H1 (cell line): ENCODE data around the gene NKAIN2. TPM values are rescaled to one million over a fixed set of nuclear protein-coding genes. Genes with fewer than 3 reads are reported as not detected.

ENCODE experiments used
- CTCF ChIA-PET: fragments of 300-600 bp; sonication (Branson Sonifier 250); formaldehyde crosslinking; loops from one replicate; lab custom pipeline; 2021; ENCODE audit not compliant: partially characterized antibody; lab: Charles Lee
- POLR2A ChIA-PET: fragments of 300-600 bp; sonication (Branson Sonifier 250); formaldehyde crosslinking; loops from one replicate; lab custom pipeline; 2021; ENCODE audit warnings: inconsistent platforms; ENCODE audit not compliant: partially characterized antibody; lab: Charles Lee
- DNase-seq, 2 experiments: peaks; one replicate each; pipeline versions ENCODE4 v3.0.0 to v3.0.0-alpha.2; 2010 to 2022; ENCODE audit warnings: low spot score in 2 of 2, low read depth in 1 of 2, mixed read lengths in 1 of 2
- FAIRE-seq: peaks from 2 replicates; lab custom pipeline; 2011; peaks lifted over from hg19 to GRCh38; lab: Jason Lieb, UNC
- H2AFZ ChIP-seq: 2 replicates; pipeline ENCODE4 v1.8.1; 2012; ENCODE audit warnings: low read length, inconsistent platforms
- H2AK5ac ChIP-seq: 2 replicates; pipeline ENCODE4 v1.6.1; 2013; ENCODE audit warnings: low read depth, low read length
- H2BK120ac ChIP-seq: replicated peaks from 2 replicates; pipeline ENCODE3; 2013; ENCODE audit warnings: low read depth, low read length, inconsistent platforms
- H2BK12ac ChIP-seq: 2 replicates; pipeline ENCODE4 v1.6.1; 2013; ENCODE audit warnings: low read depth, low read length
- H2BK15ac ChIP-seq: 2 replicates; pipeline ENCODE4 v1.6.1; 2013; ENCODE audit warnings: low read length
- H2BK20ac ChIP-seq: 2 replicates; pipeline ENCODE4 v1.6.1; 2013; ENCODE audit warnings: low read length
- H2BK5ac ChIP-seq: 2 replicates; pipeline ENCODE4 v1.6.1; 2013; ENCODE audit warnings: low read depth, low read length
- H3K14ac ChIP-seq: 2 replicates; pipeline ENCODE4 v1.6.1; 2013; ENCODE audit warnings: inconsistent platforms; ENCODE audit not compliant: insufficient read length
- H3K18ac ChIP-seq: 2 replicates; pipeline ENCODE4 v1.6.1; 2013; ENCODE audit warnings: low read length; ENCODE audit errors: extremely low read depth
- H3K23ac ChIP-seq: 2 replicates; pipeline ENCODE4 v1.6.1; 2013; ENCODE audit warnings: inconsistent platforms; ENCODE audit not compliant: insufficient read length
- H3K23me2 ChIP-seq: 2 replicates; pipeline ENCODE4 v1.6.1; 2013; ENCODE audit warnings: low read depth, low read length
- H3K27ac ChIP-seq: 2 replicates; pipeline ENCODE4 v1.6.1; 2011; ENCODE audit warnings: low read depth, low read length, inconsistent platforms
- H3K27me3 ChIP-seq, 4 experiments: replicated peaks in 1 of 4; 1 replicate in 1 of 4; 2 replicates in 3 of 4; pipeline versions ENCODE4 v1.6.1 to v1.8.1; 2011 to 2013; ENCODE audit warnings: low read length in 3 of 4, mild to moderate bottlenecking in 3 of 4, inconsistent platforms in 2 of 4, mixed read lengths in 2 of 4, moderate library complexity in 1 of 4; ENCODE audit not compliant: control insufficient read depth in 3 of 4, insufficient read depth in 3 of 4; ENCODE audit errors: extremely low read depth in 1 of 4
- H3K36me3 ChIP-seq, 4 experiments: 2 replicates each; pipeline versions ENCODE4 v1.6.1 to v1.8.1; 2011 to 2013; ENCODE audit warnings: mild to moderate bottlenecking in 4 of 4, low read length in 3 of 4, moderate library complexity in 2 of 4, control low read depth in 1 of 4, inconsistent platforms in 1 of 4; ENCODE audit not compliant: insufficient read depth in 4 of 4, control insufficient read depth in 2 of 4
- H3K4ac ChIP-seq: replicated peaks from 2 replicates; pipeline ENCODE3; 2013; ENCODE audit warnings: low read length, low read depth, mixed read lengths, inconsistent platforms; ENCODE audit not compliant: insufficient read length
- H3K4me1 ChIP-seq, 4 experiments: replicated peaks in 1 of 4; 1 replicate in 1 of 4; 2 replicates in 3 of 4; pipeline versions ENCODE4 v1.6.1 to v1.8.1; 2011 to 2013; ENCODE audit warnings: low read length in 3 of 4, inconsistent platforms in 2 of 4, mixed read lengths in 1 of 4; ENCODE audit not compliant: insufficient read depth in 4 of 4, control insufficient read depth in 3 of 4
- H3K4me2 ChIP-seq, 2 experiments: 2 replicates each; pipeline versions ENCODE4 v1.6.1 to v1.8.1; 2011 to 2013; ENCODE audit warnings: low read depth in 2 of 2, low read length in 2 of 2, control low read depth in 1 of 2, inconsistent platforms in 1 of 2, mild to moderate bottlenecking in 1 of 2; ENCODE audit not compliant: insufficient read depth in 1 of 2
- H3K4me3 ChIP-seq, 4 experiments: fragments of 200-600, 300-600 bp in 1 of 4; sonication (generic), shearing (Covaris generic), sonication (Bioruptor Twin) in 1 of 4; 2 replicates each; pipeline versions ENCODE4 v1.5.1 to v1.8.1; 2011 to 2016; ENCODE audit warnings: low read length in 4 of 4, low read depth in 3 of 4, control low read depth in 2 of 4, inconsistent platforms in 2 of 4, mild to moderate bottlenecking in 2 of 4, mixed read lengths in 1 of 4, moderate library complexity in 1 of 4; ENCODE audit not compliant: insufficient read depth in 2 of 4; ENCODE audit errors: extremely low read depth in 1 of 4
- H3K56ac ChIP-seq: replicated peaks from 2 replicates; pipeline ENCODE3; 2013; ENCODE audit warnings: low read depth, mild to moderate bottlenecking, mixed read lengths, low read length, inconsistent platforms; ENCODE audit not compliant: insufficient read length
- H3K79me1 ChIP-seq: 2 replicates; pipeline ENCODE4 v1.6.1; 2013; ENCODE audit warnings: low read depth, low read length, control low read depth
- H3K79me2 ChIP-seq, 2 experiments: 2 replicates each; pipeline versions ENCODE4 v1.6.1 to v1.8.1; 2012 to 2013; ENCODE audit warnings: low read length in 2 of 2, mild to moderate bottlenecking in 2 of 2, inconsistent platforms in 1 of 2; ENCODE audit not compliant: insufficient read depth in 2 of 2, control insufficient read depth in 1 of 2
- H3K9ac ChIP-seq, 4 experiments: replicated peaks in 1 of 4; 1 replicate in 1 of 4; 2 replicates in 3 of 4; pipeline versions ENCODE4 v1.6.1 to v1.8.1; 2011 to 2013; ENCODE audit warnings: low read depth in 3 of 4, low read length in 3 of 4, control low read depth in 2 of 4, mild to moderate bottlenecking in 2 of 4, moderate library complexity in 2 of 4, inconsistent platforms in 1 of 4; ENCODE audit errors: extremely low read depth in 1 of 4
- H3K9me3 ChIP-seq, 2 experiments: 2 replicates each; pipeline versions ENCODE4 v1.6.1 to v1.8.1; 2012 to 2013; ENCODE audit warnings: mild to moderate bottlenecking in 2 of 2, moderate library complexity in 2 of 2, control low read depth in 1 of 2, inconsistent platforms in 1 of 2, low read depth in 1 of 2, low read length in 1 of 2, mixed read lengths in 1 of 2; ENCODE audit not compliant: insufficient read depth in 2 of 2
- H4K20me1 ChIP-seq, 2 experiments: replicated peaks in 1 of 2; 2 replicates each; pipeline versions ENCODE3 to v1.8.1; 2011 to 2013; ENCODE audit warnings: inconsistent platforms in 2 of 2, low read length in 2 of 2, mild to moderate bottlenecking in 1 of 2; ENCODE audit not compliant: insufficient read depth in 2 of 2, control insufficient read depth in 1 of 2
- H4K5ac ChIP-seq: 2 replicates; pipeline ENCODE4 v1.6.1; 2013; ENCODE audit warnings: low read length, low read depth, mixed read lengths, inconsistent platforms; ENCODE audit not compliant: insufficient read length
- H4K8ac ChIP-seq: 2 replicates; pipeline ENCODE4 v1.8.0; 2013; ENCODE audit warnings: mild to moderate bottlenecking, moderate library complexity, low read length, inconsistent platforms; ENCODE audit not compliant: insufficient read depth; ENCODE audit errors: extremely low read depth
- H4K91ac ChIP-seq: replicated peaks from 2 replicates; pipeline ENCODE3; 2013; ENCODE audit warnings: low read length, mixed read lengths, inconsistent platforms; ENCODE audit not compliant: insufficient read length
- ATF3 ChIP-seq: IDR thresholded peaks from 2 replicates; pipeline ENCODE4 v1.6.1; 2011; ENCODE audit warnings: low read depth, mild to moderate bottlenecking, low read length; ENCODE audit not compliant: insufficient read depth
- GABPA ChIP-seq: IDR thresholded peaks from 2 replicates; pipeline ENCODE4 v1.6.1; 2011; ENCODE audit warnings: mild to moderate bottlenecking, low read length, moderate library complexity, borderline replicate concordance; ENCODE audit not compliant: insufficient read depth
- HDAC2 ChIP-seq, 2 experiments: fragments of 300-600 bp in 1 of 2; sonication (generic) in 1 of 2; IDR thresholded peaks; 2 replicates each; pipeline ENCODE4 v1.6.1; 2011 to 2012; ENCODE audit warnings: low read depth in 2 of 2, low read length in 2 of 2, mild to moderate bottlenecking in 2 of 2, moderate library complexity in 2 of 2, borderline replicate concordance in 1 of 2, inconsistent platforms in 1 of 2
- HDAC6 ChIP-seq: IDR thresholded peaks from one replicate; pipeline ENCODE4 v1.7.1; 2012; ENCODE audit warnings: low read depth, mild to moderate bottlenecking, inconsistent platforms, low read length, moderate library complexity
- JUND ChIP-seq: IDR thresholded peaks from 2 replicates; pipeline ENCODE4 v1.6.1; 2011; ENCODE audit warnings: mild to moderate bottlenecking, improper control_type of control experiment, low read length
- MAX ChIP-seq: IDR thresholded peaks from 2 replicates; pipeline ENCODE4 v1.6.1; 2012; ENCODE audit warnings: inconsistent platforms
- PHF8 ChIP-seq: fragments of 200-600 bp; sonication (generic); conservative IDR thresholded peaks from 2 replicates; pipeline ENCODE4 v1.7.1; 2012; ENCODE audit warnings: low read depth, mild to moderate bottlenecking, inconsistent platforms, low read length, moderate library complexity
- POLR2AphosphoS5 ChIP-seq: IDR thresholded peaks from 2 replicates; pipeline ENCODE4 v1.6.1; 2011; ENCODE audit warnings: low read depth, low read length
- SIN3A ChIP-seq, 2 experiments: IDR thresholded peaks in 1 of 2; conservative IDR thresholded peaks in 1 of 2; 2 replicates each; pipeline ENCODE4 v1.6.1; 2011 to 2012; ENCODE audit warnings: low read length in 2 of 2, improper control_type of control experiment in 1 of 2, low read depth in 1 of 2, mild to moderate bottlenecking in 1 of 2
- SIRT6 ChIP-seq: IDR thresholded peaks from one replicate; pipeline ENCODE4 v1.7.1; 2012; ENCODE audit warnings: low read length, inconsistent platforms
- SP2 ChIP-seq: IDR thresholded peaks from 2 replicates; pipeline ENCODE4 v1.6.1; 2012; ENCODE audit warnings: mild to moderate bottlenecking, low read length, inconsistent platforms
- TAF7 ChIP-seq: optimal IDR thresholded peaks from 2 replicates; pipeline ENCODE3; 2011; ENCODE audit warnings: low read depth, mild to moderate bottlenecking, inconsistent platforms, low read length, moderate library complexity, borderline replicate concordance
- TBP ChIP-seq: IDR thresholded peaks from 2 replicates; pipeline ENCODE4 v1.6.1; 2011; ENCODE audit warnings: low read depth, low read length, improper control_type of control experiment
- WGBS, 2 experiments: shearing (Covaris generic) in 1 of 2; methylation state at CpG; one replicate each; pipeline versions ENCODE4 v1.1.6 to v1.1.7; 2013 to 2015; ENCODE audit warnings: low lambda C conversion rate in 2 of 2, mixed read lengths in 2 of 2, inconsistent platforms in 1 of 2, low coverage in 1 of 2, missing lambda C conversion rate in 1 of 2; ENCODE audit not compliant: insufficient replicate concordance in 2 of 2, insufficient coverage in 1 of 2, insufficient read length in 1 of 2; ENCODE audit errors: extremely low coverage in 1 of 2, missing lambda C conversion rate in 1 of 2; 5-methylcytosine and 5-hydroxymethylcytosine counted together
- polyA plus RNA-seq, 7 experiments: library from polyadenylated mRNA; depleted of rRNA in 3 of 7; stranded (reverse) in 5 of 7; unstranded in 2 of 7; fragments of >200 nt in 5 of 7; fragments of 200-250 nt in 2 of 7; gene quantifications; 1 replicate in 5 of 7; 2 replicates in 1 of 7; 4 replicates in 1 of 7; pipeline versions ENCODE4 v1.2.1 to v1.2.3, GENCODE V29; 2011 to 2013; ENCODE audit warnings: missing spikeins in 2 of 7, mixed read lengths in 2 of 7
- total RNA-seq: library from RNA; stranded (reverse); fragmentation: NEBNext Ultra II Directional; extraction: Animal tissue kit (Norgen Biotek cat#: 25700); gene quantifications from 2 replicates; pipeline ENCODE4 v1.2.1, GENCODE V29; 2021

The NKAIN2 gene
- total and polyA plus RNA-seq, 2 of the 8 experiments (the other 6 are each of a cell fraction or from before 2014, with no cell fraction given), result 0.20 to 0.34 TPM

GRCh38 chr6:124430740-124431318 is 627.2 kb downstream of the NKAIN2 start:
- H3K79me1 ChIP-seq, result no peaks in the 10 kb centered on the region
- no peaks in the 10 kb centered on the region for H3K9me3 ChIP-seq
- no peak overlapping the region for H2BK12ac ChIP-seq
- no peaks in the 10 kb centered on the region for H3K23me2 ChIP-seq
- no peak overlapping the region for H2BK120ac ChIP-seq
- H4K5ac ChIP-seq, result no peak overlapping the region
- H3K18ac ChIP-seq, result no peak overlapping the region
- no peak for FAIRE-seq
- H3K27me3 ChIP-seq, result peaks cover 0 to 1% (median 0%) of the 10 kb centered on the region in 4 experiments; a peak in 1 of 7 replicates
- 88% methylated on average over 7 of the region's 7 CpGs; no CpG with 5 or more reads in 1 of the 2 experiments for WGBS, 2 experiments
- no peak overlapping the region for H2AK5ac ChIP-seq
- no peaks in the 10 kb centered on the region for H3K79me2 ChIP-seq
- H3K36me3 ChIP-seq, result no peaks in the 10 kb centered on the region
- no peak overlapping the region for H4K8ac ChIP-seq
- no peak overlapping the region for H3K14ac ChIP-seq
- H4K91ac ChIP-seq, result no peak overlapping the region
- H3K27ac ChIP-seq, result no peak overlapping the region
- H3K56ac ChIP-seq, result no peak overlapping the region
- no peak overlapping the region for H3K23ac ChIP-seq
- no peak overlapping the region for H2AFZ ChIP-seq
- CTCF ChIA-PET, result no interaction called here
- no peaks in the 10 kb centered on the region for H3K4me1 ChIP-seq
- POLR2A ChIA-PET, result no interaction called here
- H3K4me3 ChIP-seq, result no peak overlapping the region
- no peak overlapping the region for H2BK15ac ChIP-seq
- DNase-seq, result no peak
- H3K9ac ChIP-seq, result no peak overlapping the region
- H2BK20ac ChIP-seq, result no peak overlapping the region
- H3K4ac ChIP-seq, result no peak overlapping the region
- H4K20me1 ChIP-seq, result no peaks in the 10 kb centered on the region
- no peak overlapping the region for H3K4me2 ChIP-seq
- no peak overlapping the region for H2BK5ac ChIP-seq
- TF ChIP-seq GABPA (no peak), JUND (no peak), SIRT6 (no peak), SIN3A (conservative IDR thresholded peaks at IDR 0.05 in 1 of 2, IDR thresholded peaks at IDR 0.05 in 1 of 2; ENCODE audit: low read depth in 1 of 2, low read length in 2 of 2) (no peak), MAX (no peak), SP2 (no peak), POLR2AphosphoS5 (no peak), HDAC6 (no peak), HDAC2 (IDR thresholded peaks at IDR 0.05; ENCODE audit: borderline replicate concordance in 1 of 2, low read depth in 2 of 2, low read length in 2 of 2) (no peak), PHF8 (no peak), ATF3 (no peak), TBP (no peak), TAF7 (no peak)
